ENCODE data around the gene NME9.

- TF ChIP-seq POLR2A (IDR thresholded peaks at IDR 0.05; ENCODE audit: low read depth, low read length) (no peak), POLR2AphosphoS5 (IDR thresholded peaks at IDR 0.05; ENCODE audit: low read depth, low read length) (no peak), TAF1 (IDR thresholded peaks at IDR 0.05; ENCODE audit: low read depth, low read length) (no peak), PAX5 (IDR thresholded peaks at IDR 0.05; ENCODE audit: insufficient read depth, low read length, severe bottlenecking) (no peak), POU2F2 (IDR thresholded peaks at IDR 0.05; ENCODE audit: low read depth, low read length) (no peak), SPI1 (IDR thresholded peaks at IDR 0.05; ENCODE audit: low read depth, low read length) (no peak)
Measured at GRCh38 chr3:138307899-138308298, 21.8 kb downstream of the NME9 start.
